NCI-H524 treated with DMSO at 0.1 percent for 48 hours (cell line): Measurements from ENCODE around the gene SMU1.
"Not testable (repeated sequence)": the region's sequence is repeated elsewhere in the genome, so short reads cannot be mapped to it uniquely, and the experiment has no call there.

Experiments
- DNase-seq: peaks from one replicate; lab custom pipeline; 2025; lab: John Stamatoyannopoulos, UW

SMU1 gene

DNA sequence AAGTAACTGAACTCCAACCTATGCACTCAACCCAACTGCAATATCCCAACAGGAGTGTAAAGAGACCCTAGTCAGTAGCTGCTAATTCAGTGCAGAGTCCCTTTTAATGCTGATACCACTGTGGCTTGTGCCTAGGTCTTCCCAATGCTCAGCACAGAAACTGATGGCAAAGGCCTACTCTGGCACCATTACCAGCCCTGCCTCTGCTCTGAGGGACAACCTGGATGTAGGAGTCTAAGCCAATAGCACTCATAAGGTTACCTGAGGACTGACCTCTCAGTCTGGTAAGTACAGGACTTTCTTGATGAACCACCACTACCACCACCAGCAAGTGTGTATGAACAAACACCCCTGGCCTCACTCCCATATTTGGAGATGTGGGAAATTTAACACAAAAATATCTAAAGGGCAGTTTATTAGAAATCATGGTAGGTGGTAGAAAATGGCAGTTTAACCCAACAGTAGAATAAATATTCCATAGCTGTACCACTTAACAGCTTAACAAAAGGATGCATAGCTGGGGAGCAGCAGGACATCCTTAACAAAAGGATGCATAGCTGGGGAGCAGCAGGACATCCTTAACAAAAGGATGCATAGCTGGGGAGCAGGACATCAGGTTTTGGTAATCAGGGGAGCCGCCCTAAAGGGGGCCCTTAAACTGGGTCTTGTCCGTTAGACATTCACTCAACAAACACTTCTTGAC is 62.4 kb downstream of the SMU1 start:
- no peak for DNase-seq

DNA sequence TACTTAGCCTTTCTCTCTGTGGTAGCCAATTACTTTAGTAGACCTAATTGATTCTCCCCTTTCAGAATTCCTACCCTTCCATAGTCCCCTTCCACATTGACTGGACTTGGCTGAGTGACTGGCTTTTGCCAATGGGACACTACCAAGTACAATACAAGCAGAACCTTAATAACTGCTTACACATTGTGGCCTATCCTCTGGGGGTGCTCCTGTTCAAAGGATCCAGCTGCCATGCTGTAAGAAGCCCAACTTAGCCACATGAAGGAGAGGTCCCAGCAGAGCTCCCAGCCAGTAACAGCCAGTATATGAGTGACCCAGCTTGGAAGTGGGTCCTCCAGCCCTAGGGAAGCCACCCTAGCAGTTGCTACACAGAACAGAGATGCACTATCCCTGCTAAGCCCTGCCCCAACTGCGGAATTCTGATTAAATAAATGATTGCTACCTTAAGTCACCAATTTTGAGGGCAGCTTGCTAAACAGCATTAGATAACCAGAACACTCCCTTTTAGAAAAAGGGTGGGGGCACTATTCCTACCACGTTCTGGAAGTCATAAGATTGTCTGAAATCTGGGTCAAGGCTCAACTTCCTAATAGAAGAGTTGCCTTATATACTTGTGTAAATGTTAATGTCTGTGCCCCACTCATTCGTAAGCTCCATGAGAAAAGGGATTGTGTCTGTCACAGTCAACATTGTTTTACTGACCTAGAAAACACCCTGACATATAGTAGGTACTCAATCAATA is 64.0 kb downstream of the SMU1 start:
- DNase-seq: no peak

GRCh38 chr9:33011831-33012230 is 64.6 kb downstream of the SMU1 start:
- no peak for DNase-seq

DNA sequence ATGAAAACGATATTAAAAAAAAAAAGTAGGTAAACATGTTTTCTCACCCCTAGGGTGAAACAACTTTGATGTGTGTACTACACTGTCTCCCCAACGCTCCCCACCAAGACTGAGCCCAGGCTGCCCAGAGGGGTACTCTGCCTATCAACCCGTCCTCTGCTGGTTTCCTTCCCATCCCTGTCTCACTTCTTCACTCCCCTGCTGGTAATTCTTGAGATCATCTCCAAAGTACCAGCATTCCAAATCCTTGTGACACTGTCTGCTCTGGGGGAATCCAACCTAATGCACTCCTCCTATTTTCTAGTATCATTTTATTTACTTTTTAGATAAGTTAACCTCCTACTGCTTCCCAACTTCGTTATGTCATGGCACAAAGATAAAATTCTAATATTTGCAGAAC is 68.7 kb downstream of the SMU1 start:
- no peak for DNase-seq

- not testable (repeated sequence) for DNase-seq
Observed at GRCh38 chr9:33005335-33005734, 71.1 kb downstream of the SMU1 start.

- DNase-seq: not testable (repeated sequence)
Observed at GRCh38 chr9:33000682-33001055, 75.8 kb downstream of the SMU1 start.

- DNase-seq: no peak
Observed at GRCh38 chr9:32992595-32993238, 83.8 kb downstream of the SMU1 start.

DNA sequence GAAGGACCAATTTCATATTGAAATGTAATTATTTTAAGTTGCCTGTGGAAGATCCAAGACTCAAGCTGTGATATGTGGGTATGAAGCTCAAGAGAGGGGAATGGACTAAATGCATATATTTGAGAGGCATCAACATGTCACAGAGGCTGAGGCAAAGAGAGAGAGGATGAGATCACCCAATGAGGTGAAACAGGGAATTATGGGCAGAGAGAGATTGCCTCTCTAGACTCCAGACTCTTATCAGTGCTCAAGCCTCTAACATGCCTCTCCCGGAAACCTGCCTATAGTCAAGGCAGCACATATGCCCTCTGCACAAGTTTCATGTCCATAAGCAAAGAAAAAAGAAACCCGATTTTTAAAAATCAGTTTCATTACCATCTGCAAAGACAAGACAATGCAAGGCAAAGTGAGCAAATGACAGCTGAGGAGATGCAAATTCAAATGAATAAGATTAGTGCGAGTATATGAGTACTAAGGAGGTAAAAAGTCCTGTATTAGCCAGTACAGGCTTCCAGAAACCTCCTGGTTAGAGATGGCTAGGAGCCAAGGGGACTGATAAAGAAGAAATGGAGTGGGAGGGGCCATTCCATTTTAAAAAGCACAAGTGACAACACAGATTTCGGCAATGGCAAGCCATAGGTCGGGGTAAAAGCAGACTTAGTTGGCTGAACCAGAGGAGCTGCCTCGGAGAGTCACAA is 84.4 kb downstream of the SMU1 start:
- no peak for DNase-seq
